ENCODE measurements around the gene SMOC1.

The SMOC1 gene

GRCh38 chr14:70073924-70074566, 194.8 kb downstream of the SMOC1 start:
- no peak overlapping the region for H2BK12ac ChIP-seq (ENCODE audit: low read length)
- no peak overlapping the region for H4K91ac ChIP-seq (ENCODE audit: low read depth, low read length, poor library complexity)
- no peak overlapping the region for H3K4ac ChIP-seq (ENCODE audit: low read length)
- peak; percentile 77 for DNase-seq (ENCODE audit: low spot score)
- H2AFZ ChIP-seq (ENCODE audit: low read length): no peak overlapping the region
- H3K9me3 ChIP-seq (replicated peaks in 1 of 2; ENCODE audit: control insufficient read depth in 2 of 2, insufficient read depth in 1 of 2, low read depth in 1 of 2, low read length in 2 of 2): no peaks in the 10 kb centered on the region
- no CpG with 5 or more reads among the region's 3 CpGs for WGBS, 2 donors (ENCODE audit: extremely low coverage in 2 of 2, insufficient read length in 2 of 2, insufficient replicate concordance in 1 of 2)
- no peaks in the 10 kb centered on the region for H3K36me3 ChIP-seq (replicated peaks in 1 of 2; ENCODE audit: control insufficient read depth in 2 of 2, insufficient read depth in 2 of 2, low read length in 2 of 2)
- no peak overlapping the region for H3K27ac ChIP-seq (replicated peaks; ENCODE audit: low read length)
- no peaks in the 10 kb centered on the region for H3K79me1 ChIP-seq (ENCODE audit: low read depth, low read length)
- H4K8ac ChIP-seq (ENCODE audit: low read depth, low read length): no peak overlapping the region
- no peak overlapping the region for H3K23ac ChIP-seq (ENCODE audit: low read depth, low read length, poor library complexity)
- no peak overlapping the region for H2BK120ac ChIP-seq (ENCODE audit: low read depth, low read length)
- no peak overlapping the region for H2BK15ac ChIP-seq (ENCODE audit: low read length)
- peaks cover 0 to 3% (median 0%) of the 10 kb centered on the region in 3 experiments for H3K27me3 ChIP-seq (ENCODE audit: control insufficient read depth in 3 of 3, insufficient read depth in 3 of 3, low read depth in 1 of 3, low read length in 3 of 3)
- peaks cover 3 to 5% of the 10 kb centered on the region in 2 donors for H3K4me1 ChIP-seq (ENCODE audit: control insufficient read depth in 2 of 2, insufficient read depth in 1 of 2, low read depth in 1 of 2, low read length in 2 of 2)
- H2BK5ac ChIP-seq (ENCODE audit: low read length): no peak overlapping the region
- H2AK5ac ChIP-seq (ENCODE audit: low read depth, low read length): no peak overlapping the region
- no peak overlapping the region for H3K18ac ChIP-seq (ENCODE audit: low read length)
- no peak overlapping the region for H3K4me2 ChIP-seq (ENCODE audit: insufficient read depth, low read length, poor library complexity, severe bottlenecking)
- H3K14ac ChIP-seq (ENCODE audit: low read length): no peak overlapping the region
- no peak overlapping the region for H3K4me3 ChIP-seq (ENCODE audit: low read length in 2 of 2)
- H3K9ac ChIP-seq (ENCODE audit: low read depth, low read length, poor library complexity): no peak overlapping the region

DNA sequence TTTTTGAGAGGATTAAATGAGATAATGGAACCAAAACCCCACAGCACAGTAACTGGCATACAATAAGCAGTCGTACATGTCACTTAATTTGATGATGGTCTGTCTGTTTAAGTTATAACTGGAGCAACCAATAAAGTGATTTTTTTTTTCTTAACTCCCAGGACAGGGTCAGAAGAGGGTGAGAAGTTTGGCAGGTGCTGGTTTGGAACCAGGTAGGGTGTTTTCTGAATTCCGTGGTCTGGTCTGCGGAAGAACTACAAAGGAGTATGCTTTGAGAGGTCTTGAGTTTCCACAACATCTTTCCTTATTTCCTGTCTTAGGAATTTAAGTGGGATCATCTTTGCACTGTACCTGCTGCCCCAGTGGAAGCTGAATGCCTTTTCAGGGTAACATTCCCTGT, 197.8 kb downstream of the SMOC1 start:
- H3K14ac ChIP-seq (ENCODE audit: low read length): no peak overlapping the region
- no peak overlapping the region for H4K91ac ChIP-seq (ENCODE audit: low read depth, low read length, poor library complexity)
- no peaks in the 10 kb centered on the region for H3K79me1 ChIP-seq (ENCODE audit: low read depth, low read length)
- no peak overlapping the region for H4K8ac ChIP-seq (ENCODE audit: low read depth, low read length)
- no peak overlapping the region for H3K23ac ChIP-seq (ENCODE audit: low read depth, low read length, poor library complexity)
- no peak overlapping the region for H2BK15ac ChIP-seq (ENCODE audit: low read length)
- no peaks in the 10 kb centered on the region for H3K4me1 ChIP-seq (ENCODE audit: control insufficient read depth in 2 of 2, insufficient read depth in 1 of 2, low read depth in 1 of 2, low read length in 2 of 2)
- DNase-seq (ENCODE audit: low spot score): no peak
- no peak overlapping the region for H3K4me3 ChIP-seq (ENCODE audit: low read length in 2 of 2)
- H2AK5ac ChIP-seq (ENCODE audit: low read depth, low read length): no peak overlapping the region
- H3K9ac ChIP-seq (ENCODE audit: low read depth, low read length, poor library complexity): no peak overlapping the region
- H2AFZ ChIP-seq (ENCODE audit: low read length): no peak overlapping the region
- no peak overlapping the region for H2BK12ac ChIP-seq (ENCODE audit: low read length)
- H3K27me3 ChIP-seq (ENCODE audit: control insufficient read depth in 3 of 3, insufficient read depth in 3 of 3, low read depth in 1 of 3, low read length in 3 of 3): peaks cover 0 to 12% (median 0%) of the 10 kb centered on the region in 3 experiments
- no peaks in the 10 kb centered on the region for H3K36me3 ChIP-seq (replicated peaks in 1 of 2; ENCODE audit: control insufficient read depth in 2 of 2, insufficient read depth in 2 of 2, low read length in 2 of 2)
- no peak overlapping the region for H3K4ac ChIP-seq (ENCODE audit: low read length)
- H3K27ac ChIP-seq (replicated peaks; ENCODE audit: low read length): no peak overlapping the region
- H3K4me2 ChIP-seq (ENCODE audit: insufficient read depth, low read length, poor library complexity, severe bottlenecking): no peak overlapping the region
- no CpG with 5 or more reads among the region's 3 CpGs for WGBS, 2 donors (ENCODE audit: extremely low coverage in 2 of 2, insufficient read length in 2 of 2, insufficient replicate concordance in 1 of 2)
- H2BK5ac ChIP-seq (ENCODE audit: low read length): no peak overlapping the region
- no peak overlapping the region for H3K18ac ChIP-seq (ENCODE audit: low read length)
- no peaks in the 10 kb centered on the region for H3K9me3 ChIP-seq (replicated peaks in 1 of 2; ENCODE audit: control insufficient read depth in 2 of 2, insufficient read depth in 1 of 2, low read depth in 1 of 2, low read length in 2 of 2)
- no peak overlapping the region for H2BK120ac ChIP-seq (ENCODE audit: low read depth, low read length)

DNA sequence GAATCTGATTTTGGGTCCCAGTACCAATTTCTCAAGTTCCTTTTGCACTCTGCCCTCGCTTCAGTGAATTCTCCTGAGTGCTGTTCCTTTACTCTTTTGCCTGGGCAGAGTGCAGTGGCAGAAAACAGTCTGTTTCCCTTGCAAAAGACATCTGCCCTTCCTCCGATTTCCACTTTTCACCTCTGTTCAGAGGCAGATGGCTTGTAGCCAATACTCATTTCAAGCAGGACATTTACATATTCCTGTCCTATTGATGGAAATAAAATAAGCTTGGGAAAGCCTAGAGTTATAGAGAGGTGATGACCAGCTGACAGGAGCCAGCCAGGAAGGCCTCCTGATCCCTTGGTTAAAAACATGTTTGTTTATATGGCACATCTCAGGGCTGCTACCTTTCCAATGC, 198.5 kb downstream of the SMOC1 start:
- WGBS, 2 donors (ENCODE audit: extremely low coverage in 2 of 2, insufficient read length in 2 of 2, insufficient replicate concordance in 1 of 2): no CpG with 5 or more reads among the region's 2 CpGs
- no peak overlapping the region for H3K4me3 ChIP-seq (ENCODE audit: low read length in 2 of 2)
- no peak overlapping the region for H2BK15ac ChIP-seq (ENCODE audit: low read length)
- H3K4me2 ChIP-seq (ENCODE audit: insufficient read depth, low read length, poor library complexity, severe bottlenecking): no peak overlapping the region
- peaks cover 0 to 17% (median 0%) of the 10 kb centered on the region in 3 experiments for H3K27me3 ChIP-seq (ENCODE audit: control insufficient read depth in 3 of 3, insufficient read depth in 3 of 3, low read depth in 1 of 3, low read length in 3 of 3)
- H3K14ac ChIP-seq (ENCODE audit: low read length): no peak overlapping the region
- H3K36me3 ChIP-seq (replicated peaks in 1 of 2; ENCODE audit: control insufficient read depth in 2 of 2, insufficient read depth in 2 of 2, low read length in 2 of 2): no peaks in the 10 kb centered on the region
- H2AK5ac ChIP-seq (ENCODE audit: low read depth, low read length): no peak overlapping the region
- H3K18ac ChIP-seq (ENCODE audit: low read length): no peak overlapping the region
- H3K9ac ChIP-seq (ENCODE audit: low read depth, low read length, poor library complexity): no peak overlapping the region
- H3K79me1 ChIP-seq (ENCODE audit: low read depth, low read length): no peaks in the 10 kb centered on the region
- H2BK120ac ChIP-seq (ENCODE audit: low read depth, low read length): no peak overlapping the region
- DNase-seq (ENCODE audit: low spot score): no peak
- no peak overlapping the region for H2BK5ac ChIP-seq (ENCODE audit: low read length)
- no peak overlapping the region for H3K27ac ChIP-seq (replicated peaks; ENCODE audit: low read length)
- no peak overlapping the region for H3K4ac ChIP-seq (ENCODE audit: low read length)
- H2AFZ ChIP-seq (ENCODE audit: low read length): no peak overlapping the region
- H4K8ac ChIP-seq (ENCODE audit: low read depth, low read length): no peak overlapping the region
- no peak overlapping the region for H3K23ac ChIP-seq (ENCODE audit: low read depth, low read length, poor library complexity)
- no peak overlapping the region for H2BK12ac ChIP-seq (ENCODE audit: low read length)
- no peak overlapping the region for H4K91ac ChIP-seq (ENCODE audit: low read depth, low read length, poor library complexity)
- H3K4me1 ChIP-seq (ENCODE audit: control insufficient read depth in 2 of 2, insufficient read depth in 1 of 2, low read depth in 1 of 2, low read length in 2 of 2): no peaks in the 10 kb centered on the region
- H3K9me3 ChIP-seq (replicated peaks in 1 of 2; ENCODE audit: control insufficient read depth in 2 of 2, insufficient read depth in 1 of 2, low read depth in 1 of 2, low read length in 2 of 2): no peaks in the 10 kb centered on the region

DNA sequence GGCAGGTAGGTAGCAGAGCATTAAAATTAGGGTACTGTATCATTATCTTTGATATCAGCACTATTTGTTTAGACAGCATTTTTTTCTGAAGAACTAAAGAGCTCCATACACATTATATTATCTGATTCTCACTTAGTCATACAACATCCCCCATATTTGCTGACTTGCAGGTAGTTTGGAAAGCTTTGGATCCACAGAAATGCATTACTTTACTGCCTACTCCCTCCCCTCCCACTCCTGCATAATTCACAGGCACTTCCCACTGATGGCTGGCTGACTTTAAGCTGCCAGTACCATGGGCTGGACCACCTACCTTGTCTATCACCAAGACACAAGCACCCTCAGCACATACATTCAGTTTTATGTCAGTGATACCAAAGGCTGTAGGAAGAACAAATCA, 199.1 kb downstream of the SMOC1 start:
- Histone ChIP-seq H4K8ac (ENCODE audit: low read depth, low read length) (no peak overlapping the region), H4K91ac (ENCODE audit: low read depth, low read length, poor library complexity) (no peak overlapping the region), H3K4me3 (ENCODE audit: low read length in 2 of 2) (no peak overlapping the region), H3K79me1 (ENCODE audit: low read depth, low read length) (no peaks in the 10 kb centered on the region), H2BK15ac (ENCODE audit: low read length) (no peak overlapping the region), H2BK120ac (ENCODE audit: low read depth, low read length) (no peak overlapping the region), H3K4me1 (ENCODE audit: control insufficient read depth in 2 of 2, insufficient read depth in 1 of 2, low read depth in 1 of 2, low read length in 2 of 2) (no peaks in the 10 kb centered on the region), H3K18ac (ENCODE audit: low read length) (no peak overlapping the region), H2BK5ac (ENCODE audit: low read length) (no peak overlapping the region), H3K4ac (ENCODE audit: low read length) (no peak overlapping the region), H3K4me2 (ENCODE audit: insufficient read depth, low read length, poor library complexity, severe bottlenecking) (no peak overlapping the region), H2AFZ (ENCODE audit: low read length) (no peak overlapping the region), H3K23ac (ENCODE audit: low read depth, low read length, poor library complexity) (no peak overlapping the region), H3K9me3 (replicated peaks in 1 of 2; ENCODE audit: control insufficient read depth in 2 of 2, insufficient read depth in 1 of 2, low read depth in 1 of 2, low read length in 2 of 2) (no peaks in the 10 kb centered on the region), H3K14ac (ENCODE audit: low read length) (no peak overlapping the region), H3K9ac (ENCODE audit: low read depth, low read length, poor library complexity) (no peak overlapping the region), H2AK5ac (ENCODE audit: low read depth, low read length) (no peak overlapping the region), H3K27ac (replicated peaks; ENCODE audit: low read length) (no peak overlapping the region), H2BK12ac (ENCODE audit: low read length) (no peak overlapping the region), H3K36me3 (replicated peaks in 1 of 2; ENCODE audit: control insufficient read depth in 2 of 2, insufficient read depth in 2 of 2, low read length in 2 of 2) (no peaks in the 10 kb centered on the region), H3K27me3 (ENCODE audit: control insufficient read depth in 3 of 3, insufficient read depth in 3 of 3, low read depth in 1 of 3, low read length in 3 of 3) (peaks cover 0 to 19% (median 0%) of the 10 kb centered on the region in 3 experiments)
- no peak for DNase-seq (ENCODE audit: low spot score)

Data from neuronal stem cell (in vitro differentiated cells).